K562 (cell line): ENCODE measurements around the gene KIAA0513.

Source experiments
- ASH1L ChIP-seq: fragments of 450-650 bp; IDR thresholded peaks from 2 replicates; pipeline ENCODE4 v1.6.1; 2018; ENCODE audit warnings: borderline replicate concordance, mild to moderate bottlenecking, low read depth; ENCODE audit not compliant: partially characterized antibody
- BMI1 ChIP-seq: fragments of 150-350 bp; IDR thresholded peaks from 2 replicates; pipeline ENCODE4 v1.6.1; 2014; ENCODE audit warnings: low read length
- EP300 ChIP-seq: IDR thresholded peaks from 2 replicates; pipeline ENCODE4 v1.6.1; 2012; ENCODE audit warnings: low read length, improper control_type of control experiment
- HDAC8 ChIP-seq: fragments of 450-650 bp; IDR thresholded peaks from 2 replicates; pipeline ENCODE4 v1.6.1; 2016; ENCODE audit warnings: mild to moderate bottlenecking, missing genetic modification characterization, moderate library complexity, missing compliant biosample characterization
- JUND ChIP-seq, 2 experiments: IDR thresholded peaks; 2 replicates in 1 of 2; 3 replicates in 1 of 2; pipeline ENCODE4 v1.6.1; 2011; ENCODE audit warnings: borderline replicate concordance in 2 of 2, low read depth in 2 of 2, low read length in 2 of 2, improper control_type of control experiment in 1 of 2, missing biosample characterization in 1 of 2, missing genetic modification characterization in 1 of 2, missing genetic modification reagents in 1 of 2
- KAT7 ChIP-seq: sonication (generic); formaldehyde crosslinking; IDR thresholded peaks from 2 replicates; pipeline ENCODE4 v1.8.0; 2022; ENCODE audit warnings: missing genetic modification reagents, mild to moderate bottlenecking, borderline replicate concordance
- KDM4B ChIP-seq, 2 experiments: fragments of 450-650 bp in 1 of 2; sonication (generic) in 1 of 2; IDR thresholded peaks; 2 replicates each; pipeline ENCODE4 v1.6.1; 2016 to 2017; ENCODE audit warnings: borderline replicate concordance in 2 of 2, antibody characterized with exemption in 1 of 2, low read depth in 1 of 2, mild to moderate bottlenecking in 1 of 2
- MAZ ChIP-seq, 2 experiments: fragments of 450-650 bp in 1 of 2; sonication (generic) in 1 of 2; formaldehyde crosslinking; IDR thresholded peaks in 1 of 2; conservative IDR thresholded peaks in 1 of 2; 2 replicates each; pipeline versions ENCODE4 v1.4.0 to v1.5.0; 2020; ENCODE audit warnings: mild to moderate bottlenecking in 1 of 2, missing genetic modification reagents in 1 of 2
- SIN3A ChIP-seq, 2 experiments: fragments of 150-350 bp in 1 of 2; IDR thresholded peaks; 2 replicates each; pipeline ENCODE4 v1.6.1; 2011 to 2016; ENCODE audit warnings: borderline replicate concordance in 2 of 2, low read depth in 2 of 2, low read length in 2 of 2, mild to moderate bottlenecking in 2 of 2, moderate library complexity in 2 of 2; ENCODE audit not compliant: control insufficient read depth in 1 of 2
- SMARCA4 ChIP-seq: fragments of 450-650 bp; IDR thresholded peaks from 2 replicates; pipeline ENCODE4 v1.6.1; 2016
- TAF1 ChIP-seq: IDR thresholded peaks from 2 replicates; pipeline ENCODE4 v1.6.1; 2011; ENCODE audit warnings: mild to moderate bottlenecking, low read length, moderate library complexity; ENCODE audit not compliant: insufficient read depth, control insufficient read depth, severe bottlenecking; ENCODE audit errors: extremely low read depth
- TF ChIP-seq, protein P1 (sequence below), 3 experiments: IDR thresholded peaks in 2 of 3; conservative IDR thresholded peaks in 1 of 3; 2 replicates each; pipeline ENCODE4 v1.5.1; 2011 to 2012; ENCODE audit warnings: low read length in 3 of 3, mild to moderate bottlenecking in 3 of 3, control low read depth in 2 of 3, improper control_type of control experiment in 1 of 3, inconsistent platforms in 1 of 3, low read depth in 1 of 3, mixed read lengths in 1 of 3, moderate library complexity in 1 of 3; ENCODE audit not compliant: insufficient read depth in 2 of 3
- TF ChIP-seq, protein P2 (sequence below): sonication (generic); formaldehyde crosslinking; IDR thresholded peaks from 2 replicates; pipeline ENCODE4 v1.8.1; 2023; ENCODE audit warnings: missing genetic modification reagents, mild to moderate bottlenecking, borderline replicate concordance

DNA sequence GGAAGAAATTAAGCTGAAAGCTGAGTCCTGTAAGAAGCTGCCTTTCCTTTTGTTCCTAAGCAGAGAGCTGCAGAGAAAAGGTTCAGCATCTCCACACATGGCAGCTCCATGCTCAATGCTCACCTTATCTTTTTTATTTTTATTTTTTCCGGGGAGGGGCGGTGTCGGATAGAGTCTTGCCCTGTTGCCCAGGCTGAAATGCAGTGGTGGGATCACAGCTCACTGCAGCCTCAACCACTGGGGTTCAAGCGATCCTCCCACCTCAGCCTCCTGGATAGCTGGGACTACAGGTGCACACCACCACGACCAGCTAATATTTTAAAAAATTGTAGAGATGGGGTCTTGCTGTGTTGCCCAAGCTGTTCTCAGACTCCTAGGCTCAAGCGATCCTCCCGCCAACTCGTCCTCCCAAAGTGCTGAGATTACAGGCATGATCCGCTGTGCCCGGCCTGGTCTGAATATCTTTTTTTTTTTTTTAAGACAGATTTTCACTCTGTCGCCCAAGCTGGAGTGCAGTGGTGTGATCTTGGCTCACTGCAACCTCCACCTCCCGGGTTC, 112.9 kb downstream of the KIAA0513 start:
- TF ChIP-seq SIN3A (IDR thresholded peaks at IDR 0.05; ENCODE audit: borderline replicate concordance in 2 of 2, control insufficient read depth in 1 of 2, low read depth in 2 of 2, low read length in 2 of 2) (no peak), EP300 (no peak), HDAC8 (tag) (no peak), MAZ (CRISPR knock-in tag; conservative IDR thresholded peaks at IDR 0.05 in 1 of 2, IDR thresholded peaks at IDR 0.05 in 1 of 2) (no peak), SMARCA4 (no peak), KAT7 (CRISPR knock-in tag) (no peak), JUND (IDR thresholded peaks at IDR 0.05; ENCODE audit: borderline replicate concordance, low read depth, low read length) (no peak), JUND (tag; IDR thresholded peaks at IDR 0.05; ENCODE audit: borderline replicate concordance, low read depth, low read length) (no peak), TAF1 (no peak), ASH1L (no peak), BMI1 (no peak), KDM4B (IDR thresholded peaks at IDR 0.05; ENCODE audit: borderline replicate concordance in 2 of 2, low read depth in 1 of 2) (no peak)
- TF ChIP-seq, protein P1, sequence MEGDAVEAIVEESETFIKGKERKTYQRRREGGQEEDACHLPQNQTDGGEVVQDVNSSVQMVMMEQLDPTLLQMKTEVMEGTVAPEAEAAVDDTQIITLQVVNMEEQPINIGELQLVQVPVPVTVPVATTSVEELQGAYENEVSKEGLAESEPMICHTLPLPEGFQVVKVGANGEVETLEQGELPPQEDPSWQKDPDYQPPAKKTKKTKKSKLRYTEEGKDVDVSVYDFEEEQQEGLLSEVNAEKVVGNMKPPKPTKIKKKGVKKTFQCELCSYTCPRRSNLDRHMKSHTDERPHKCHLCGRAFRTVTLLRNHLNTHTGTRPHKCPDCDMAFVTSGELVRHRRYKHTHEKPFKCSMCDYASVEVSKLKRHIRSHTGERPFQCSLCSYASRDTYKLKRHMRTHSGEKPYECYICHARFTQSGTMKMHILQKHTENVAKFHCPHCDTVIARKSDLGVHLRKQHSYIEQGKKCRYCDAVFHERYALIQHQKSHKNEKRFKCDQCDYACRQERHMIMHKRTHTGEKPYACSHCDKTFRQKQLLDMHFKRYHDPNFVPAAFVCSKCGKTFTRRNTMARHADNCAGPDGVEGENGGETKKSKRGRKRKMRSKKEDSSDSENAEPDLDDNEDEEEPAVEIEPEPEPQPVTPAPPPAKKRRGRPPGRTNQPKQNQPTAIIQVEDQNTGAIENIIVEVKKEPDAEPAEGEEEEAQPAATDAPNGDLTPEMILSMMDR (IDR thresholded peaks at IDR 0.05 in 2 of 3, conservative IDR thresholded peaks at IDR 0.05 in 1 of 3; ENCODE audit: insufficient read depth in 2 of 3, low read depth in 1 of 3, low read length in 3 of 3), result no peak
- TF ChIP-seq, protein P2, sequence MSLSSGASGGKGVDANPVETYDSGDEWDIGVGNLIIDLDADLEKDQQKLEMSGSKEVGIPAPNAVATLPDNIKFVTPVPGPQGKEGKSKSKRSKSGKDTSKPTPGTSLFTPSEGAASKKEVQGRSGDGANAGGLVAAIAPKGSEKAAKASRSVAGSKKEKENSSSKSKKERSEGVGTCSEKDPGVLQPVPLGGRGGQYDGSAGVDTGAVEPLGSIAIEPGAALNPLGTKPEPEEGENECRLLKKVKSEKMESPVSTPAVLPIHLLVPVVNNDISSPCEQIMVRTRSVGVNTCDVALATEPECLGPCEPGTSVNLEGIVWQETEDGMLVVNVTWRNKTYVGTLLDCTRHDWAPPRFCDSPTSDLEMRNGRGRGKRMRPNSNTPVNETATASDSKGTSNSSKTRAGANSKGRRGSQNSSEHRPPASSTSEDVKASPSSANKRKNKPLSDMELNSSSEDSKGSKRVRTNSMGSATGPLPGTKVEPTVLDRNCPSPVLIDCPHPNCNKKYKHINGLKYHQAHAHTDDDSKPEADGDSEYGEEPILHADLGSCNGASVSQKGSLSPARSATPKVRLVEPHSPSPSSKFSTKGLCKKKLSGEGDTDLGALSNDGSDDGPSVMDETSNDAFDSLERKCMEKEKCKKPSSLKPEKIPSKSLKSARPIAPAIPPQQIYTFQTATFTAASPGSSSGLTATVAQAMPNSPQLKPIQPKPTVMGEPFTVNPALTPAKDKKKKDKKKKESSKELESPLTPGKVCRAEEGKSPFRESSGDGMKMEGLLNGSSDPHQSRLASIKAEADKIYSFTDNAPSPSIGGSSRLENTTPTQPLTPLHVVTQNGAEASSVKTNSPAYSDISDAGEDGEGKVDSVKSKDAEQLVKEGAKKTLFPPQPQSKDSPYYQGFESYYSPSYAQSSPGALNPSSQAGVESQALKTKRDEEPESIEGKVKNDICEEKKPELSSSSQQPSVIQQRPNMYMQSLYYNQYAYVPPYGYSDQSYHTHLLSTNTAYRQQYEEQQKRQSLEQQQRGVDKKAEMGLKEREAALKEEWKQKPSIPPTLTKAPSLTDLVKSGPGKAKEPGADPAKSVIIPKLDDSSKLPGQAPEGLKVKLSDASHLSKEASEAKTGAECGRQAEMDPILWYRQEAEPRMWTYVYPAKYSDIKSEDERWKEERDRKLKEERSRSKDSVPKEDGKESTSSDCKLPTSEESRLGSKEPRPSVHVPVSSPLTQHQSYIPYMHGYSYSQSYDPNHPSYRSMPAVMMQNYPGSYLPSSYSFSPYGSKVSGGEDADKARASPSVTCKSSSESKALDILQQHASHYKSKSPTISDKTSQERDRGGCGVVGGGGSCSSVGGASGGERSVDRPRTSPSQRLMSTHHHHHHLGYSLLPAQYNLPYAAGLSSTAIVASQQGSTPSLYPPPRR (CRISPR knock-in tag), result no peak
